Thyroid gland (tissue), 4 donors: Measurements from ENCODE around the gene EFR3B.

Source experiments
- CTCF ChIP-seq, 6 experiments: fragments of 200-600 bp in 3 of 6; fragments of 450-650 bp in 3 of 6; sonication (generic) in 3 of 6; IDR thresholded peaks; one replicate each; pipeline ENCODE4 v1.5.1; 2016 to 2019; ENCODE audit warnings: antibody characterized with exemption in 6 of 6, mild to moderate bottlenecking in 2 of 6, inconsistent platforms in 1 of 6, moderate library complexity in 1 of 6
- POLR2A ChIP-seq, 2 donors: fragments of 450-650 bp; IDR thresholded peaks; one replicate each; pipeline ENCODE4 v1.6.1; 2017; ENCODE audit warnings: antibody characterized with exemption in 2 of 2, mild to moderate bottlenecking in 2 of 2, moderate library complexity in 1 of 2

DNA sequence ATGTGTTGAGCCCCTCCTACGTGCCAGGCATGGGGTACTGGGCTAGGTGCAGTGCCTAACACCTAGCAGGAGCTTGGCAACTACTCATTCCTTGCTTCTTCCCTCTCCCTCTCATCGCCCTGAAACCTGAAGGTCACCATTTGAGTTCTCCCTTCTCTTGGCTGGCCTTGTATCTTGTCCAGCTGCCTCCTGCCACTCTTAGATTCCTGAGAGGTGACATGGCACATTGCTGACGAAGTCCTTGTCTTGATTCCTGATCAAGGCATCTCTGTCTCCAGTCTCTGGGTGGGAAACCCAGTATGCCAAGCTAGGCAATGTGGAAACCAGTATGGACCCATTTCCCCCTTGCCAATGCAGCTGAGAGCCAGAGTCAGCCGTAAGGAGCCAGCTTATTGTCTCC is 9.0 kb upstream of the EFR3B start:
- TF ChIP-seq CTCF (IDR thresholded peaks at IDR 0.05): no peak
- no peak for TF ChIP-seq POLR2A (IDR thresholded peaks at IDR 0.05)
